ENCODE results near the gene SPOCK3.

SPOCK3 gene

DNA sequence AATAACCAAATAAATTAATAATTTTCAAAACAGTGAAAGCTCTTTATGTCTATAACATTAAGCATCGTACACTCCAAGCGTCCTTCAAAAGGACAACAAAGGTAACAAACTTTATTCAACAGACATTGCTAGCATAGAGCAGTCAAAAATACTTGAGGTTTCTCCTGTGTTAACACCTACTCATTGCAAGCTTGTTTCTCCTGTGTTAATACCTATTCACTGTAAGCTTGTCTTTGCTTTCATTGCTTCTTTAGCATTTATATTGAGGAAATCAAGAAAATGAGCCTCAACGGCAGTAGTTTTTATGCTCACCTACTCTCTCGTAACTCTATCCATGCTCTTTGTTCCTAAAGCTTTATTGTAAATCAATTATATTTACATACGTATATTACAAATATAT, 3.5 kb downstream of the SPOCK3 start:
- H3K4me1 ChIP-seq (ENCODE audit: control insufficient read depth, insufficient read depth, low read length, unreplicated experiment) = no peaks in the 10 kb centered on the region
- no peak overlapping the region for H3K27ac ChIP-seq (ENCODE audit: low read depth, low read length)
- no peak overlapping the region for H3K4me3 ChIP-seq (ENCODE audit: low read depth, low read length)
- peaks cover 53% of the 10 kb centered on the region for H3K27me3 ChIP-seq (ENCODE audit: insufficient read depth, low read length)
- H2AFZ ChIP-seq (ENCODE audit: low read length, unreplicated experiment) = no peak overlapping the region
- H3K36me3 ChIP-seq (ENCODE audit: insufficient read depth, low read length) = no peaks in the 10 kb centered on the region
- no peaks in the 10 kb centered on the region for H3K79me2 ChIP-seq (ENCODE audit: control insufficient read depth, insufficient read depth, low read length, unreplicated experiment)

DNA sequence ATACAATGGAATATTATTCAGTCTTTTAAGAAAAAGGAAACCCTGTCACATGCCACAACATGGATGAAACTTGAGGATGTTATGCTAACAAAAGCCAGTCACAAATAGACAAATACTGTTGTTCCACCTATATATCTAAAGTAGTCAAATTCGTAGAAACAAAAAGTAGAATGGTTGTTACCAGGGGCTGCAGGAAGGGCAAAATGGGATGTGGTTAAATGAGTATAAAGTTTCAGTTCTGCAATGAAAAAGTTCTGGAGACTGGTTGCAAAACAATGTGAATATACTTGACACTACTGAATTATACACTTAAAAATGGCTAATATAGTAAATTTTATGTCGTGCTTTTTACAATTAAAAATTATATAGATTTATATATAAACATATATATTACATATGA, 12.2 kb downstream of the SPOCK3 start:
- Histone ChIP-seq H3K79me2 (ENCODE audit: control insufficient read depth, insufficient read depth, low read length, unreplicated experiment) (no peaks in the 10 kb centered on the region), H3K4me3 (ENCODE audit: low read depth, low read length) (no peak overlapping the region), H3K27ac (ENCODE audit: low read depth, low read length) (no peak overlapping the region), H3K36me3 (ENCODE audit: insufficient read depth, low read length) (no peaks in the 10 kb centered on the region), H3K4me1 (ENCODE audit: control insufficient read depth, insufficient read depth, low read length, unreplicated experiment) (no peaks in the 10 kb centered on the region), H2AFZ (ENCODE audit: low read length, unreplicated experiment) (no peak overlapping the region), H3K27me3 (ENCODE audit: insufficient read depth, low read length) (peaks cover 19% of the 10 kb centered on the region)

DNA sequence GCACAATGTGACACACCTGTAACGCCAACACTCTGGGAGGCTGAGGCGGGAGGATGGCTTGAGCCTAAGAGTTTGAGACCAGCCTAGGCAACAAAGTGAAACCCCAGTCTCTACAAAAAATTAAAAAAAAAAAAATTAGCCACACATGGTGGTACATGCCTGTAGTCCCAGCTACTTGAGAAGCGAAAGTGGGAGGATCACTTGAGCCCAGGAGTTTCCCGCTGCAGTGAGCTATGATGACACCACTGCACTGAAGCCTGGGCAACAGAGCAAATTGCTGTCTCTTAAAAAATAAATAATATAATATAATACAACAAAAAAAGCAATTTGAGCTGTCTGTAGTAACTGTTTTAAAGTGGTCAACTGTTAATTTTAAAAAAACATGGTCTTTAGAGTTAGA, 13.2 kb downstream of the SPOCK3 start:
- no peaks in the 10 kb centered on the region for H3K4me1 ChIP-seq (ENCODE audit: control insufficient read depth, insufficient read depth, low read length, unreplicated experiment)
- H3K79me2 ChIP-seq (ENCODE audit: control insufficient read depth, insufficient read depth, low read length, unreplicated experiment) = no peaks in the 10 kb centered on the region
- no peaks in the 10 kb centered on the region for H3K36me3 ChIP-seq (ENCODE audit: insufficient read depth, low read length)
- peaks cover 25% of the 10 kb centered on the region for H3K27me3 ChIP-seq (ENCODE audit: insufficient read depth, low read length)
- no peak overlapping the region for H2AFZ ChIP-seq (ENCODE audit: low read length, unreplicated experiment)
- H3K4me3 ChIP-seq (ENCODE audit: low read depth, low read length) = no peak overlapping the region
- no peak overlapping the region for H3K27ac ChIP-seq (ENCODE audit: low read depth, low read length)

DNA sequence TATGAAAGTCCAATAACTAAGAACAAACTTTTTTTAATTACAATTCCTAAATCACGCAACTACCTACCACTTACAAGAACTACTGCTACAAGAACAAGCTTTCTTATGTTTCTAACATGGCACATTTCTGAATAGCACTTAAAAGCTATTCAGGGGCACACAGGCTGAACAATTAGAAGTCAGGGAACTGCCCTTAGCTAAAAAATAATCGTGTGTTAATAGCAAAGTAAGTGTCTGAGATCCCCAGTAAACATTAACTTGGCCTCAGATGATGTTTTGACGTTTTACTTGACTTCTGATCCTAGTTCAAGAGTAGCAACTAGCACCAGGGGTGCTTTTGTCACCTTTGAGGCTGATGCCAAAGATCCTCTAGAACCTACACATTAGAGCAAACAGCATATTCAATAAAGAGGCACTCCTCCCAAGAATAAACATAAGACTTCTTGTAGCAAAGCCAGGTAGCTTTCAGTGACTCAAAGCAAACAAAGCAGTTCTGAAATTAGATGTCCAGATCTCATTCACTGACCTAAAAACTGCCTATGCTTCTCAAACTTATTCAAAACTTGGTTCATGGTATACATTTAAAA, 16.2 kb downstream of the SPOCK3 start:
- Histone ChIP-seq H3K4me1 (ENCODE audit: control insufficient read depth, insufficient read depth, low read length, unreplicated experiment) (no peaks in the 10 kb centered on the region), H3K79me2 (ENCODE audit: control insufficient read depth, insufficient read depth, low read length, unreplicated experiment) (no peaks in the 10 kb centered on the region), H3K27me3 (ENCODE audit: insufficient read depth, low read length) (peaks cover 31% of the 10 kb centered on the region), H2AFZ (ENCODE audit: low read length, unreplicated experiment) (no peak overlapping the region), H3K36me3 (ENCODE audit: insufficient read depth, low read length) (no peaks in the 10 kb centered on the region), H3K4me3 (ENCODE audit: low read depth, low read length) (no peak overlapping the region), H3K27ac (ENCODE audit: low read depth, low read length) (no peak overlapping the region)

DNA sequence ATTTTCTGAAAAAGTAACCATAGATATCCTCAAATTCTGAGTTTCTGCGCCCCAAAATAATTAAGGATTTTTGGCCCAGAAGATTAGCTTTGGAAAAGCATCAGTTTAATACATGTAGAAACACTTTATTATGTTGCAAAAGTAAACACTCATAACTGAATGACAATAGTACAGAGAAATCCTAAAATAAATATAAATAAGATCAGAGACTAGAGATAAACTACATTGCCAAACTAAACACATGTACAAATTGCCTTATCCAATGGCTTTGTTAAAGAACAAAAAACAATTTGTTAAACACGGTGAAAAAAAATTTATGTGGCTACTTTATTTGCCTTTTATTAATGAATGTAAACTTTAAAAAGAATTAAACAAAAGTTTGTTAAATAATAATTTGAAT, 17.5 kb downstream of the SPOCK3 start:
- Histone ChIP-seq H3K4me1 (ENCODE audit: control insufficient read depth, insufficient read depth, low read length, unreplicated experiment) (no peaks in the 10 kb centered on the region), H3K36me3 (ENCODE audit: insufficient read depth, low read length) (no peaks in the 10 kb centered on the region), H3K79me2 (ENCODE audit: control insufficient read depth, insufficient read depth, low read length, unreplicated experiment) (no peaks in the 10 kb centered on the region), H3K4me3 (ENCODE audit: low read depth, low read length) (no peak overlapping the region), H3K27ac (ENCODE audit: low read depth, low read length) (no peak overlapping the region), H2AFZ (ENCODE audit: low read length, unreplicated experiment) (no peak overlapping the region), H3K27me3 (ENCODE audit: insufficient read depth, low read length) (peaks cover 31% of the 10 kb centered on the region)

DNA sequence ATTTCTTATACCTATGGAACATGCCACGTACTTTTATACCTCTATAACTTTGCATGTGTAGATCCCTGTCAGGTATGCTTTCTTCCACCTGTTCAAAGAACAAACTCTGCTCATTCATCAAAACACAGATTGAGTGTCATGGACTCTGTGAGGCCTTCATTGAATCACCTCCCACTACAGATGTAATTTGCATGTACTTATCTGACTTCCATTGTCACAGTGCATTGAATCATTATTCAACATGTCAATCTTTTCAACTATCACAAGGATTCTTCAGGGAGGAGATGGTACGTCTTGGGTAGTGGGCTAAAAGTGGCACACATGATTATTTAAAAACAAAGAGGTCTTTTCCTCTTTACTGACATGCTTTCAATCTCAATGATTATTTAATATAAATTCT, 24.1 kb downstream of the SPOCK3 start:
- Histone ChIP-seq H3K79me2 (ENCODE audit: control insufficient read depth, insufficient read depth, low read length, unreplicated experiment) (no peaks in the 10 kb centered on the region), H3K4me1 (ENCODE audit: control insufficient read depth, insufficient read depth, low read length, unreplicated experiment) (no peaks in the 10 kb centered on the region), H3K27me3 (ENCODE audit: insufficient read depth, low read length) (peaks cover 2% of the 10 kb centered on the region; the same call in 1 of the 2 replicates)

DNA sequence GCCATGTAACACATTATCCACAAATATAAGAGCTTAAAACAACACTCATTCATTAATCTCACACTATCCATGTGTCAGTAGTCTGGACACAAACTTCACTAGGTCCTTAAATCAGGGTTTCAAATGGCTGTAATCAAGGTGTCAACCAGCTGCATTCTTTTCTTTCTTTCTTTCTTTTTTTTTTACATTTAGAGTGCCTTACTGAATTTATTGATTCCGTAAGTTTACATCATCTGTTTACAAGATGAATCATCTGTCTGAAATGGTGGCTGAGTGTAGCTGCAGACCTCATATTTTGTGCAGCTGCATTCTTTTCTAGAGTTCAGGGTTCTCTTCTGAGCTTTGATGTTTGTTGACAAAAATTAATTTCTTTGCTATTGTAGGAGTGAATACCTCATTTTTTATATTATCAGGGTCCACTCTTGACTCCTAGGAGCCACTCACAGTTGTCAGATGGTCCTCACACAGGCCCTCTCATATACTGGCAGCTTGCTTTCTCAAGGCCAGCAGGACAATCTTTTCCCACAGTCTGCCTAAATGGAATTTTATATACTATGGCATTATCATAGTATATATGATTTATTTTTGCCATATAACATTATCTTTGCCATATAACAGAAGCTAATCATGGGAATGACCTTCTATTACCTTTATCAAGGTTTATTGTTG, 37.8 kb downstream of the SPOCK3 start:
- peaks cover 3% of the 10 kb centered on the region for H3K4me1 ChIP-seq (ENCODE audit: control insufficient read depth, insufficient read depth, low read length, unreplicated experiment)
- no peak overlapping the region for H2AFZ ChIP-seq (ENCODE audit: low read length, unreplicated experiment)
- H3K27ac ChIP-seq (ENCODE audit: low read depth, low read length) = no peak overlapping the region
- no peaks in the 10 kb centered on the region for H3K36me3 ChIP-seq (ENCODE audit: insufficient read depth, low read length)
- no peak overlapping the region for H3K4me3 ChIP-seq (ENCODE audit: low read depth, low read length)
- no peaks in the 10 kb centered on the region for H3K79me2 ChIP-seq (ENCODE audit: control insufficient read depth, insufficient read depth, low read length, unreplicated experiment)
- peaks cover 16% of the 10 kb centered on the region for H3K27me3 ChIP-seq (ENCODE audit: insufficient read depth, low read length)

More for the DNA sequence above, 24.1 kb downstream of the SPOCK3 start:
- no peak overlapping the region for H3K4me3 ChIP-seq (ENCODE audit: low read depth, low read length)
- H3K36me3 ChIP-seq (ENCODE audit: insufficient read depth, low read length) = no peaks in the 10 kb centered on the region
- H3K27ac ChIP-seq (ENCODE audit: low read depth, low read length) = no peak overlapping the region
- no peak overlapping the region for H2AFZ ChIP-seq (ENCODE audit: low read length, unreplicated experiment)

DNA sequence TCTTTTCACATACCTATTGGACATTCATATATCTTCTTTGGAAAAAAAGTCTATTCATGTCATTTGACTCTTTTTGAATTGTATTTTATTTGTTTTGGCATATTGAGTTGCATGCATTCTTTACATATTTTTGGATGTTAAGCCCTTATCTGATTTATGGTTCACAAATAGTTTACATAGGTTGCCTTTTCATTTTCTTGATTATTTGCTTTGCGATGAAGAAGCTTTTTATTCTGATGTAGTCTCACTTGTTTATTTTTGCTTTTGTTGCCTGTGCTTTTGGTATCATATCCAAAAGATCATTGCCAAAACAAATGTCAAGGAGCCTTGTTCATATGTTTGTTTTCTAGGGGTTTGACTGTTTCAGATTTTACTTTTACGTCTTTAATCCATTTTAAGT, 43.9 kb downstream of the SPOCK3 start:
- Histone ChIP-seq H3K79me2 (ENCODE audit: control insufficient read depth, insufficient read depth, low read length, unreplicated experiment) (no peaks in the 10 kb centered on the region), H3K27ac (ENCODE audit: low read depth, low read length) (no peak overlapping the region), H3K4me1 (ENCODE audit: control insufficient read depth, insufficient read depth, low read length, unreplicated experiment) (no peaks in the 10 kb centered on the region), H3K27me3 (ENCODE audit: insufficient read depth, low read length) (peaks cover 44% of the 10 kb centered on the region), H2AFZ (ENCODE audit: low read length, unreplicated experiment) (no peak overlapping the region), H3K36me3 (ENCODE audit: insufficient read depth, low read length) (no peaks in the 10 kb centered on the region), H3K4me3 (ENCODE audit: low read depth, low read length) (no peak overlapping the region)

DNA sequence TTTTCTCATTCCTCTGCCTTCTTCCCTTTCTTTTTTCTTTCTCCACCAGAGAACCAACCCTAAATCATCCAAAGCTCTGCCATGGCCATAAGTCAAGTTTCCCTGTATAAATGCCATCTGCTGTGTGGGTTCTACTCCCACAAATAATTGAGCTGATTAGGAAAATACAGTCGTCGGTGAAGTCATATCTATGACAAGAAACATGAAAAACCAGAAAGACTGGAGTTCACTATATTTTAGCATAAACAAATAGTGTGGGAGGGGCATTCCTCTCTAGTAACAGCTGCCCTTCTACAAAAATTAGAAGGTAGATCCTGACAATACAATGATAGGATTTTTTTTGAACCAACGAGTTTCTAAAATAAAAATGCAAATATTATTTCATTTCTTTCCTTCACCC, 48.8 kb downstream of the SPOCK3 start:
- Histone ChIP-seq H3K36me3 (ENCODE audit: insufficient read depth, low read length) (no peaks in the 10 kb centered on the region), H2AFZ (ENCODE audit: low read length, unreplicated experiment) (no peak overlapping the region), H3K27ac (ENCODE audit: low read depth, low read length) (no peak overlapping the region), H3K4me1 (ENCODE audit: control insufficient read depth, insufficient read depth, low read length, unreplicated experiment) (no peaks in the 10 kb centered on the region), H3K27me3 (ENCODE audit: insufficient read depth, low read length) (peaks cover 54% of the 10 kb centered on the region), H3K4me3 (ENCODE audit: low read depth, low read length) (no peak overlapping the region), H3K79me2 (ENCODE audit: control insufficient read depth, insufficient read depth, low read length, unreplicated experiment) (no peaks in the 10 kb centered on the region)

DNA sequence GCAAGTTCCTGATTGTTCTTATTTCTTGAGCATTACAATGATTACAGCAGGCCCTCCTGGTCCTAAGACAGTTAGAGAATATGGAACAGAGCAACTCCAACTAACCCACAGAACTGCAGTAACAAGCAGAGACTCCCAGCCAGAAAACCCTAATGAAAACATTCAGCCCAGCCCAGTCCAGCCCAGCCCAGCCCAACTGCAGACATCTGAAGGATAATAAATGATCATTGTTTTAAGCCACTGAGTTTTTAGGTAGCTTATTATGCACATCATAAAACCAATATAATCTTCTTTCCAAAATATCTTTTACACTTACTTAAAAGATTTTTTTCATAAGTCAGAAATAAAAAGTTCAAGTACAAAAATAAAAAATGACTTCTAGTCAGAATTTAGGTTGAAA, 51.3 kb downstream of the SPOCK3 start:
- no peak overlapping the region for H2AFZ ChIP-seq (ENCODE audit: low read length, unreplicated experiment)
- no peak overlapping the region for H3K27ac ChIP-seq (ENCODE audit: low read depth, low read length)
- H3K36me3 ChIP-seq (ENCODE audit: insufficient read depth, low read length) = no peaks in the 10 kb centered on the region
- H3K79me2 ChIP-seq (ENCODE audit: control insufficient read depth, insufficient read depth, low read length, unreplicated experiment) = no peaks in the 10 kb centered on the region
- no peaks in the 10 kb centered on the region for H3K4me1 ChIP-seq (ENCODE audit: control insufficient read depth, insufficient read depth, low read length, unreplicated experiment)
- H3K4me3 ChIP-seq (ENCODE audit: low read depth, low read length) = no peak overlapping the region
- H3K27me3 ChIP-seq (ENCODE audit: insufficient read depth, low read length) = peaks cover 55% of the 10 kb centered on the region

DNA sequence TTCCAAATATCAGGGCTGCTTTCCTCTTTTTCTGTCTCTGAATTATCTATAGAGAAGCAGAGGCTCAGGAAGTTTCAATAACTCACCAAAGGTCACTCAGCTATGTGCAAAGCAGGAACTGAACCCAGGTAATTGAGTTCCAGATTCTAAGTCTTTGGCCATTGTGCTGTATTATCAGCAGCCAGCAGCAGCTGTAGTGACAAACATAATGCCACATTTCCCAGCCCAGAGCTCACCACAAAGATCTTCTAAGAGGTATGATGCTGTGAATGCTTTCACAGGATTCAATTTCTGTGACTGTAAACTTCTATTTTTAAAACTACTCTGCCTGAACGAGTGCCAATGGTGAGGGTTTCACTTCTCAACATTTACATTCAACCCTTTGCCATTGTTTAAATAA, 56.4 kb downstream of the SPOCK3 start:
- H3K4me3 ChIP-seq (ENCODE audit: low read depth, low read length) = no peak overlapping the region
- H3K4me1 ChIP-seq (ENCODE audit: control insufficient read depth, insufficient read depth, low read length, unreplicated experiment) = no peaks in the 10 kb centered on the region
- H2AFZ ChIP-seq (ENCODE audit: low read length, unreplicated experiment) = no peak overlapping the region
- H3K27ac ChIP-seq (ENCODE audit: low read depth, low read length) = no peak overlapping the region
- no peaks in the 10 kb centered on the region for H3K79me2 ChIP-seq (ENCODE audit: control insufficient read depth, insufficient read depth, low read length, unreplicated experiment)
- no peaks in the 10 kb centered on the region for H3K36me3 ChIP-seq (ENCODE audit: insufficient read depth, low read length)
- peaks cover 47% of the 10 kb centered on the region for H3K27me3 ChIP-seq (ENCODE audit: insufficient read depth, low read length)

Measured in ACC112 (cell line).